ENCODE results near the gene SUSD1. TPM values are rescaled to one million over a fixed set of nuclear protein-coding genes. Genes with fewer than 3 reads are reported as not detected.

Gene SUSD1
- total RNA-seq, 6 donors from 2014 or later = 15.5 to 29.5 (median 20.4) TPM

GRCh38 chr9:112034216-112034611 lies 140.9 kb downstream of the SUSD1 start:
- H3K4me1 ChIP-seq = peaks cover 11 to 34% (median 20%) of the 10 kb centered on the region in 4 donors
- no peaks in the 10 kb centered on the region for H3K9me3 ChIP-seq
- no peaks in the 10 kb centered on the region for H3K36me3 ChIP-seq
- no peaks in the 10 kb centered on the region for H3K27me3 ChIP-seq
- H3K27ac ChIP-seq = no peak overlapping the region
- DNase-seq (no peak), ATAC-seq (ENCODE audit: low FRiP score in 2 of 2) (no peak)
- no peak for TF ChIP-seq EP300 (IDR thresholded peaks at IDR 0.05)
- no peak for TF ChIP-seq POLR2A (IDR thresholded peaks at IDR 0.05)
- no peak for TF ChIP-seq POLR2AphosphoS5 (IDR thresholded peaks at IDR 0.05)
- TF ChIP-seq CTCF (IDR thresholded peaks at IDR 0.05) = no peak
- WGBS, 2 donors = 81 to 100% methylated on average over 1 to 2 of the region's 2 CpGs
- H3K4me3 ChIP-seq = no peak overlapping the region

GRCh38 chr9:112033237-112034215 lies 141.6 kb downstream of the SUSD1 start:
- Histone ChIP-seq H3K9me3 (no peaks in the 10 kb centered on the region), H3K4me3 (no peak overlapping the region), H3K4me1 (peaks cover 11 to 41% (median 20%) of the 10 kb centered on the region in 4 donors), H3K27me3 (no peaks in the 10 kb centered on the region), H3K36me3 (no peaks in the 10 kb centered on the region), H3K27ac (peak overlapping the region in 1 of 4 donors; percentile 18)
- WGBS, 2 donors = 73 to 79% methylated on average over 9 of the region's 9 CpGs
- DNase-seq (no peak), ATAC-seq (ENCODE audit: low FRiP score in 2 of 2) (no peak)
- TF ChIP-seq CTCF (IDR thresholded peaks at IDR 0.05) (no peak), POLR2A (IDR thresholded peaks at IDR 0.05) (no peak), POLR2AphosphoS5 (IDR thresholded peaks at IDR 0.05) (no peak), EP300 (IDR thresholded peaks at IDR 0.05) (no peak)

GRCh38 chr9:112032743-112033142 lies 142.4 kb downstream of the SUSD1 start:
- DNase-seq (no peak), ATAC-seq (ENCODE audit: low FRiP score in 2 of 2) (no peak)
- H3K36me3 ChIP-seq = no peaks in the 10 kb centered on the region
- no peaks in the 10 kb centered on the region for H3K27me3 ChIP-seq
- peak overlapping the region in 1 of 4 donors; percentile 18 for H3K27ac ChIP-seq
- H3K9me3 ChIP-seq = no peaks in the 10 kb centered on the region
- TF ChIP-seq POLR2A (IDR thresholded peaks at IDR 0.05) (no peak), POLR2AphosphoS5 (IDR thresholded peaks at IDR 0.05) (no peak), CTCF (IDR thresholded peaks at IDR 0.05) (peak in 1 of 6 experiments; percentile 9)
- WGBS, 2 donors = 43 to 51% methylated on average over 1 of the region's 1 CpG
- H3K4me1 ChIP-seq = peaks cover 11 to 41% (median 20%) of the 10 kb centered on the region in 4 donors
- H3K4me3 ChIP-seq = no peak overlapping the region

- Histone ChIP-seq H3K36me3 (no peaks in the 10 kb centered on the region), H3K9me3 (no peaks in the 10 kb centered on the region), H3K4me3 (no peak overlapping the region), H3K4me1 (peaks cover 11 to 41% (median 20%) of the 10 kb centered on the region in 4 donors), H3K27ac (no peak overlapping the region), H3K27me3 (no peaks in the 10 kb centered on the region)
- WGBS, 2 donors = 84 to 86% methylated on average over 2 of the region's 2 CpGs
- ATAC-seq (ENCODE audit: low FRiP score in 2 of 2) (no peak), DNase-seq (no peak)
- TF ChIP-seq POLR2AphosphoS5 (IDR thresholded peaks at IDR 0.05) (no peak), EP300 (IDR thresholded peaks at IDR 0.05) (no peak), POLR2A (IDR thresholded peaks at IDR 0.05) (no peak), CTCF (IDR thresholded peaks at IDR 0.05) (no peak)
Observed at GRCh38 chr9:112032009-112032408, 143.1 kb downstream of the SUSD1 start.

Data from upper lobe of left lung (tissue), 6 donors.